ENCODE data around the gene ZBTB43. TPM values are rescaled to one million over a fixed set of nuclear protein-coding genes. Genes with fewer than 3 reads are reported as not detected.

ZBTB43 gene
- total RNA-seq, 1 donor from 2014 or later, result 15.5 TPM

- no peaks in the 10 kb centered on the region for H3K27me3 ChIP-seq
- peaks cover 0 to 37% of the 10 kb centered on the region in 2 donors for H3K36me3 ChIP-seq
- no peak for DNase-seq (ENCODE audit: extremely low spot score in 2 of 2)
- H3K27ac ChIP-seq, result no peak overlapping the region
- H3K9me3 ChIP-seq, result no peaks in the 10 kb centered on the region
- peaks cover 3% of the 10 kb centered on the region for H3K4me1 ChIP-seq
- TF ChIP-seq POLR2A (IDR thresholded peaks at IDR 0.05) (no peak), POLR2AphosphoS5 (IDR thresholded peaks at IDR 0.05; ENCODE audit: insufficient read depth in 1 of 2, low read depth in 1 of 2) (no peak), CTCF (IDR thresholded peaks at IDR 0.05) (no peak)
- intact Hi-C loops (cut with DNase I), result no loop called here
- no peak overlapping the region for H3K4me3 ChIP-seq
These were observed 28.2 kb downstream of the ZBTB43 start for GRCh38 chr9:126833020-126833419.

- Histone ChIP-seq H3K9me3 (no peaks in the 10 kb centered on the region), H3K27ac (no peak overlapping the region), H3K4me3 (no peak overlapping the region), H3K36me3 (peaks cover 0 to 37% of the 10 kb centered on the region in 2 donors), H3K27me3 (no peaks in the 10 kb centered on the region), H3K4me1 (peaks cover 10% of the 10 kb centered on the region)
- no peak for DNase-seq (ENCODE audit: extremely low spot score in 2 of 2)
- intact Hi-C loops (cut with DNase I), result no loop called here
- TF ChIP-seq CTCF (IDR thresholded peaks at IDR 0.05) (no peak), POLR2A (IDR thresholded peaks at IDR 0.05) (no peak), POLR2AphosphoS5 (IDR thresholded peaks at IDR 0.05; ENCODE audit: insufficient read depth in 1 of 2, low read depth in 1 of 2) (no peak)
These were observed 29.0 kb downstream of the ZBTB43 start for GRCh38 chr9:126833710-126834345.

- Histone ChIP-seq H3K27ac (no peak overlapping the region), H3K4me1 (peaks cover 10% of the 10 kb centered on the region), H3K9me3 (no peaks in the 10 kb centered on the region), H3K27me3 (no peaks in the 10 kb centered on the region), H3K36me3 (peaks cover 0 to 37% of the 10 kb centered on the region in 2 donors), H3K4me3 (no peak overlapping the region)
- intact Hi-C loops (cut with DNase I), result no loop called here
- no peak for TF ChIP-seq CTCF (IDR thresholded peaks at IDR 0.05)
- no peak for DNase-seq (ENCODE audit: extremely low spot score in 2 of 2)
These were observed 29.8 kb downstream of the ZBTB43 start for GRCh38 chr9:126834672-126835071.

GRCh38 chr9:126836216-126836615, 31.4 kb downstream of the ZBTB43 start:
- intact Hi-C loops (cut with DNase I), result no loop called here
- no peak for DNase-seq (ENCODE audit: extremely low spot score in 2 of 2)
- Histone ChIP-seq H3K36me3 (peaks cover 0 to 37% of the 10 kb centered on the region in 2 donors), H3K4me1 (peaks cover 10% of the 10 kb centered on the region), H3K27me3 (no peaks in the 10 kb centered on the region), H3K4me3 (no peak overlapping the region), H3K27ac (no peak overlapping the region), H3K9me3 (no peaks in the 10 kb centered on the region)
- no peak for TF ChIP-seq POLR2AphosphoS5 (IDR thresholded peaks at IDR 0.05; ENCODE audit: insufficient read depth in 1 of 2, low read depth in 1 of 2)
- TF ChIP-seq POLR2A (IDR thresholded peaks at IDR 0.05), result no peak
- TF ChIP-seq CTCF (IDR thresholded peaks at IDR 0.05), result no peak

GRCh38 chr9:126838055-126838811, 33.4 kb downstream of the ZBTB43 start:
- no peak overlapping the region for H3K27ac ChIP-seq
- peaks cover 10% of the 10 kb centered on the region for H3K4me1 ChIP-seq
- no peak for DNase-seq (ENCODE audit: extremely low spot score in 2 of 2)
- no peaks in the 10 kb centered on the region for H3K9me3 ChIP-seq
- no peak for TF ChIP-seq POLR2AphosphoS5 (IDR thresholded peaks at IDR 0.05; ENCODE audit: insufficient read depth in 1 of 2, low read depth in 1 of 2)
- no peak for TF ChIP-seq CTCF (IDR thresholded peaks at IDR 0.05)
- no peak for TF ChIP-seq POLR2A (IDR thresholded peaks at IDR 0.05)
- intact Hi-C loops (cut with DNase I), result no loop called here
- peaks cover 0 to 25% of the 10 kb centered on the region in 2 donors for H3K36me3 ChIP-seq
- no peaks in the 10 kb centered on the region for H3K27me3 ChIP-seq
- H3K4me3 ChIP-seq, result no peak overlapping the region

Measured in vagina (tissue), 2 donors.